Suprapubic skin (tissue), 3 donors: Measurements from ENCODE around the gene HOXA7.

Experiments used
- CTCF ChIP-seq, 2 donors: fragments of 200-600 bp in 1 of 2; fragments of 450-650 bp in 1 of 2; sonication (generic) in 1 of 2; IDR thresholded peaks; one replicate each; pipeline ENCODE4 v1.5.1; 2016 to 2019; ENCODE audit warnings: antibody characterized with exemption in 2 of 2, mild to moderate bottlenecking in 1 of 2, moderate library complexity in 1 of 2
- EP300 ChIP-seq: sonication (generic); formaldehyde crosslinking; IDR thresholded peaks from one replicate; pipeline ENCODE4 v1.6.1; 2017; ENCODE audit warnings: antibody characterized with exemption
- POLR2A ChIP-seq, 2 donors: fragments of 450-650 bp; IDR thresholded peaks; one replicate each; pipeline ENCODE4 v1.6.1; 2017; ENCODE audit warnings: antibody characterized with exemption in 2 of 2, mild to moderate bottlenecking in 2 of 2, moderate library complexity in 2 of 2

- no peak for TF ChIP-seq CTCF (IDR thresholded peaks at IDR 0.05)
- no peak for TF ChIP-seq POLR2A (IDR thresholded peaks at IDR 0.05)
- no peak for TF ChIP-seq EP300
Observed at GRCh38 chr7:27131390-27131819, 25.1 kb downstream of the HOXA7 start.
